Measurements from ENCODE around the gene RPA3. TPM values are rescaled to one million over a fixed set of nuclear protein-coding genes. Genes with fewer than 3 reads are reported as not detected.

Gene RPA3
- total RNA-seq, 1 experiment from 2014 or later = 44.2 TPM

- no peak for DNase-seq (ENCODE audit: unreplicated experiment)
- ChIA-PET CTCF (interaction anchor here (0.7 to 1.0 kb wide), 4 partner anchors 21 to 610 kb away, joined by 3 to 4 read pairs (median 3); no protein-coding TSS in a partner anchor), POLR2A (interaction anchor here (0.7 to 3.5 kb wide), 4 partner anchors 18 to 65 kb away, joined by 3 to 12 read pairs (median 4); no protein-coding TSS in a partner anchor)
- no peak overlapping the region for H3K4me3 Mint-ChIP-seq (ENCODE audit: unreplicated experiment)
- no TSS peak for BruUV-seq (replicated peaks)
- peaks cover 11% of the 10 kb centered on the region for H3K36me3 Mint-ChIP-seq (ENCODE audit: insufficient read depth, unreplicated experiment)
- no peak for TF ChIP-seq CTCF (IDR thresholded peaks at IDR 0.05; ENCODE audit: unreplicated experiment)
- intact Hi-C loops (cut with micrococcal nuclease) = no loop called here
- H3K27me3 Mint-ChIP-seq (ENCODE audit: insufficient read depth, unreplicated experiment) = no peaks in the 10 kb centered on the region
- H3K9me3 Mint-ChIP-seq (ENCODE audit: unreplicated experiment) = no peaks in the 10 kb centered on the region
- peaks cover 9% of the 10 kb centered on the region for H3K4me1 Mint-ChIP-seq (ENCODE audit: insufficient read depth, unreplicated experiment)
- H3K27ac Mint-ChIP-seq (ENCODE audit: low read depth, unreplicated experiment) = no peak overlapping the region
Observed at GRCh38 chr7:7713730-7714129, 4.7 kb downstream of the RPA3 start.

GRCh38 chr7:7710469-7710868, 7.9 kb downstream of the RPA3 start:
- no peak overlapping the region for H3K27ac Mint-ChIP-seq (ENCODE audit: low read depth, unreplicated experiment)
- H3K4me3 Mint-ChIP-seq (ENCODE audit: unreplicated experiment) = no peak overlapping the region
- no peak for DNase-seq (ENCODE audit: unreplicated experiment)
- no peaks in the 10 kb centered on the region for H3K36me3 Mint-ChIP-seq (ENCODE audit: insufficient read depth, unreplicated experiment)
- intact Hi-C loops (cut with micrococcal nuclease) = no loop called here
- ChIA-PET POLR2A (no interaction called here), CTCF (no interaction called here)
- TF ChIP-seq CTCF (IDR thresholded peaks at IDR 0.05; ENCODE audit: unreplicated experiment) = no peak
- H3K9me3 Mint-ChIP-seq (ENCODE audit: unreplicated experiment) = no peaks in the 10 kb centered on the region
- H3K27me3 Mint-ChIP-seq (ENCODE audit: insufficient read depth, unreplicated experiment) = no peaks in the 10 kb centered on the region
- peaks cover 16% of the 10 kb centered on the region for H3K4me1 Mint-ChIP-seq (ENCODE audit: insufficient read depth, unreplicated experiment)
- BruUV-seq (replicated peaks) = no TSS peak

- Mint-ChIP-seq H3K4me3 (ENCODE audit: unreplicated experiment) (no peak overlapping the region), H3K27ac (ENCODE audit: low read depth, unreplicated experiment) (no peak overlapping the region), H3K27me3 (ENCODE audit: insufficient read depth, unreplicated experiment) (no peaks in the 10 kb centered on the region), H3K4me1 (ENCODE audit: insufficient read depth, unreplicated experiment) (peaks cover 15% of the 10 kb centered on the region), H3K36me3 (ENCODE audit: insufficient read depth, unreplicated experiment) (no peaks in the 10 kb centered on the region), H3K9me3 (ENCODE audit: unreplicated experiment) (no peaks in the 10 kb centered on the region)
- CTCF ChIA-PET = no interaction called here
- no peak for TF ChIP-seq CTCF (IDR thresholded peaks at IDR 0.05; ENCODE audit: unreplicated experiment)
- intact Hi-C loops (cut with micrococcal nuclease) = no loop called here
- POLR2A ChIA-PET = interaction anchor here (3.2 kb wide), 1 partner anchor 10 kb away, joined by 9 read pairs; no protein-coding TSS in a partner anchor
- DNase-seq (ENCODE audit: unreplicated experiment) = no peak
- no TSS peak for BruUV-seq (replicated peaks)
Observed at GRCh38 chr7:7709291-7709690, 9.1 kb downstream of the RPA3 start.

- TF ChIP-seq CTCF (IDR thresholded peaks at IDR 0.05; ENCODE audit: unreplicated experiment) = no peak
- H3K4me1 Mint-ChIP-seq (ENCODE audit: insufficient read depth, unreplicated experiment) = peaks cover 17% of the 10 kb centered on the region
- ChIA-PET POLR2A (interaction anchor here (0.8 to 3.2 kb wide), 3 partner anchors 11 to 66 kb away, joined by 5 to 9 read pairs (median 5); partner anchors contain the start of gene UMAD1), CTCF (interaction anchor here (0.7 to 1.0 kb wide), 2 partner anchors 26 to 559 kb away, joined by 3 to 5 read pairs; no protein-coding TSS in a partner anchor)
- intact Hi-C loops (cut with micrococcal nuclease) = no loop called here
- BruUV-seq (replicated peaks) = no TSS peak
- no peaks in the 10 kb centered on the region for H3K27me3 Mint-ChIP-seq (ENCODE audit: insufficient read depth, unreplicated experiment)
- no peak overlapping the region for H3K27ac Mint-ChIP-seq (ENCODE audit: low read depth, unreplicated experiment)
- no peaks in the 10 kb centered on the region for H3K9me3 Mint-ChIP-seq (ENCODE audit: unreplicated experiment)
- DNase-seq (ENCODE audit: unreplicated experiment) = no peak
- peaks cover 7% of the 10 kb centered on the region for H3K36me3 Mint-ChIP-seq (ENCODE audit: insufficient read depth, unreplicated experiment)
- H3K4me3 Mint-ChIP-seq (ENCODE audit: unreplicated experiment) = no peak overlapping the region
Observed at GRCh38 chr7:7707806-7708205, 10.6 kb downstream of the RPA3 start.

Data from MCF 10A (cell line).